ENCODE data around the gene MAP3K3. TPM values are rescaled to one million over a fixed set of nuclear protein-coding genes. Genes with fewer than 3 reads are reported as not detected.

Gene MAP3K3
- 51.0 and 53.0 TPM in 2 replicates for total RNA-seq

DNA sequence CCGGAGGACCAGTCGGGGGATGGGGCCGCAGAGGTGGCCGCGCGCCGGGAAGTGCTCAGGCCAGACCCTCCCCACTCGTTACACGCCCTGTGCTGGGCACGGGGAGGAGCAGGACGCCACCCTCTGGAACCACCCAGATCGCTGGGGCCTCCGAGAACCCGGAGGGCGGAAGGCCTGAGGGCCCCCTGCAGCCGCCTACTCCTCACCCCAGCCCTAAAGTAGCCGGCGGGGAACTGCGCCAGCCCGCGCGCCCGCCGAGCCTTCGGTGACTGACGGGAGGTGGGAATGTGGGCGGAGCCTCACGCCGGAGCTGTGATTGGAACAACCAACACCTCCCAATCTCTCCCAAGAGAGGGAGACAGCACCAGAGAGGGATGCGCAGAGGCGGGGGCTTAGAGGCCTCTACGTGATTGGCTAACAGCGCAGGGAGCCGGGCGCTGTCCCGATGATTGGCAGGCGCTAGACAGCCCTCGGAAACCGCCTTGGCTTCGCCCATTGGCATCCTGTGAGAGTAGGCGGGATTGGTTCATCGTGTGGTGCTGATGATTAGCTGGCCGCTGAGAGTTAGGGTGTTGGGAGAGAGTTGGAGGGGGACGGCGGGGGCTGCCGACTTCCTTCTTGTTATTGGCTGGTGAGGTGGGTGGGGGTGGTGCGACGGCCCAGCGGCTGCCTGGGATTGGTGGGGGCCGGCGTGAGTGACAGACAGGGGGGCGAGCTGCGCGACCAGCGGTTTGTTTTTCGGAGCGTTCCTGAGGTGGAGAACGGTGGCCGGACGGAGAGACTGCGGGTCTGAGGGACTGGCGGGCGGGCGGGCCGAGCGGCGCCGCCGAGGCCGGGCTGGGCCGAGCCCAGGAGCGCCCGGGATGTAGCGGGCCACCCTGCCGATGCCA lies at the start of gene MAP3K3:
Gene MAP3K3, plus strand, starts transcription at position 734 of the 890 bp plus-strand sequence. CDS start 343 bp downstream, outside the sequence.
- Histone ChIP-seq H3K27me3 (ENCODE audit: insufficient read depth, low read length) (no peaks in the 10 kb centered on the region), H3K27ac (ENCODE audit: low read depth, low read length) (peak within 1 kb of the TSS; percentile 66), H3K79me2 (ENCODE audit: insufficient read depth, low read length) (peaks cover 36% of the 10 kb centered on the region), H4K20me1 (ENCODE audit: insufficient read depth, low read length) (peaks cover 21% of the 10 kb centered on the region), H3K4me2 (ENCODE audit: insufficient read depth, low read length) (peak within 1 kb of the TSS; percentile 93), H3K4me3 (ENCODE audit: insufficient read depth, low read length) (peak within 1 kb of the TSS; percentile 84), H3K36me3 (ENCODE audit: insufficient read depth, low read length) (no peaks in the 10 kb centered on the region), H3K4me1 (ENCODE audit: insufficient read depth, low read length) (peaks cover 23% of the 10 kb centered on the region), H3K9me3 (ENCODE audit: low read depth, low read length) (no peaks in the 10 kb centered on the region), H2AFZ (ENCODE audit: low read length) (peak within 1 kb of the TSS; percentile 90)
- peak; percentile 100 for DNase-seq (ENCODE audit: insufficient read length, low spot score, missing footprints)
- TF ChIP-seq, protein P1, sequence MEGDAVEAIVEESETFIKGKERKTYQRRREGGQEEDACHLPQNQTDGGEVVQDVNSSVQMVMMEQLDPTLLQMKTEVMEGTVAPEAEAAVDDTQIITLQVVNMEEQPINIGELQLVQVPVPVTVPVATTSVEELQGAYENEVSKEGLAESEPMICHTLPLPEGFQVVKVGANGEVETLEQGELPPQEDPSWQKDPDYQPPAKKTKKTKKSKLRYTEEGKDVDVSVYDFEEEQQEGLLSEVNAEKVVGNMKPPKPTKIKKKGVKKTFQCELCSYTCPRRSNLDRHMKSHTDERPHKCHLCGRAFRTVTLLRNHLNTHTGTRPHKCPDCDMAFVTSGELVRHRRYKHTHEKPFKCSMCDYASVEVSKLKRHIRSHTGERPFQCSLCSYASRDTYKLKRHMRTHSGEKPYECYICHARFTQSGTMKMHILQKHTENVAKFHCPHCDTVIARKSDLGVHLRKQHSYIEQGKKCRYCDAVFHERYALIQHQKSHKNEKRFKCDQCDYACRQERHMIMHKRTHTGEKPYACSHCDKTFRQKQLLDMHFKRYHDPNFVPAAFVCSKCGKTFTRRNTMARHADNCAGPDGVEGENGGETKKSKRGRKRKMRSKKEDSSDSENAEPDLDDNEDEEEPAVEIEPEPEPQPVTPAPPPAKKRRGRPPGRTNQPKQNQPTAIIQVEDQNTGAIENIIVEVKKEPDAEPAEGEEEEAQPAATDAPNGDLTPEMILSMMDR (IDR thresholded peaks at IDR 0.05; ENCODE audit: extremely low read depth, low read depth, low read length): no peak

DNA sequence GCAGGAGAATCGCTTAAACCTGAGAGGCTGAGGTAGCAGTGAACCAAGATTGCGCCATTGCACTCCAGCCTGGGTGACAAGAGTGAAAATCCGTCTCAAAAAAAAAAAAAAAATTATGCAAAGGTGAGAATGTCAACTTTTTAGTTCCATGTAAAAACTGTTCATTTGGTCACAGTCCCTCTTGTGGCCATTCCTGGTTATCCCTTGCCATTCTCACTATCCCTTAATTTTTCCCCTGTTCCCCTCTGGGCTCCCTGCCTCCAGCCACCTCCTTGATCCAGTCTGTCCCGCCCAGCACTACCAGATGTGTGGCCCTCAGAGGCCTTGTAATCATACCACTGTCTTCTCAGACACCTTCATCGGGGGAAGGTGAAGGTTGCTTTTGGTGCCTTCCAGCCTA lies 48.6 kb upstream of the MAP3K3 start:
- Histone ChIP-seq H3K4me1 (ENCODE audit: insufficient read depth, low read length) (peaks cover 9% of the 10 kb centered on the region), H3K9me3 (ENCODE audit: low read depth, low read length) (no peaks in the 10 kb centered on the region), H3K79me2 (ENCODE audit: insufficient read depth, low read length) (peaks cover 93% of the 10 kb centered on the region), H3K4me3 (ENCODE audit: insufficient read depth, low read length) (no peak overlapping the region), H4K20me1 (ENCODE audit: insufficient read depth, low read length) (peaks cover 67% of the 10 kb centered on the region), H3K27ac (ENCODE audit: low read depth, low read length) (no peak overlapping the region), H3K27me3 (ENCODE audit: insufficient read depth, low read length) (no peaks in the 10 kb centered on the region), H3K36me3 (ENCODE audit: insufficient read depth, low read length) (no peaks in the 10 kb centered on the region), H2AFZ (ENCODE audit: low read length) (no peak overlapping the region), H3K4me2 (ENCODE audit: insufficient read depth, low read length) (no peak overlapping the region)
- no peak for DNase-seq (ENCODE audit: insufficient read length, low spot score, missing footprints)
- TF ChIP-seq, protein P1 (IDR thresholded peaks at IDR 0.05; ENCODE audit: extremely low read depth, low read depth, low read length): peak; percentile 40

DNA sequence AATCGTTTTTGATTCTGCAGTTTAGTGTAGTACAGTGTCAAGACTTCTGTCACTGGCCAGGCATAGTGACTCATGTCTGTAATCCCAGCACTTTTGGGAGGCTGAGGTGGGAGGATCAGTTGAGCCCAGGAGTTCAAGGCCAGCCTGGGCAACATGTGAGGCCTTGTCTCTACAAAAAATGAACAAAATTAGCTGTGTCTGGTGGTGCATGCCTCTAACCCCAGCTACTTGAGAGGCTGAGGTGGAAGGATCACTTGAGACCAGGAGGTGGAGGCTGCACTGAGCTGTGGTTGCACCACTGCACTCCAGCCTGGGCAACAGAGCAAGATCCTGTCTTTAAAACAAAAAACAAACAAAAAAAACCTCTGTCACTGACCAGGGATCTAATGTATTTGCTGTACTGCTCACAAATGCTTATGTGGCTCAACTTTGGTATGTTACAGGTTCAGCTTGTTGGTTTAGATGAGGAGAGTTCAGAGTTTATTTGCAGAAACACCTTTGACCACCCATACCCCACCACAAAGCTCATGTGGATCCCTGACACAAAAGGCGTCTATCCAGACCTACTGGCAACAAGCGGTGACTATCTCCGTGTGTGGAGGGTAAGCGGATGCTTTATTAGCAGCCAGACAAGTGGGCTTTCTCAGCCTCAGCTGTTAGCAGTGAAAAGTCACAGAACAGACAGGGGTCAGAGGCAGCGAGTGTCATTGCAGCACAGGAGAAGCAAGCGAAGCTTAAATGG lies 44.0 kb upstream of the MAP3K3 start:
- Histone ChIP-seq H3K27ac (ENCODE audit: low read depth, low read length) (no peak overlapping the region), H3K79me2 (ENCODE audit: insufficient read depth, low read length) (peaks cover 80% of the 10 kb centered on the region), H3K9me3 (ENCODE audit: low read depth, low read length) (no peaks in the 10 kb centered on the region), H3K4me3 (ENCODE audit: insufficient read depth, low read length) (no peak overlapping the region), H3K4me2 (ENCODE audit: insufficient read depth, low read length) (no peak overlapping the region), H3K27me3 (ENCODE audit: insufficient read depth, low read length) (no peaks in the 10 kb centered on the region), H3K4me1 (ENCODE audit: insufficient read depth, low read length) (no peaks in the 10 kb centered on the region), H4K20me1 (ENCODE audit: insufficient read depth, low read length) (peaks cover 34% of the 10 kb centered on the region), H2AFZ (ENCODE audit: low read length) (no peak overlapping the region), H3K36me3 (ENCODE audit: insufficient read depth, low read length) (peaks cover 26% of the 10 kb centered on the region)
- DNase-seq (ENCODE audit: insufficient read length, low spot score, missing footprints): no peak
- TF ChIP-seq, protein P1 (IDR thresholded peaks at IDR 0.05; ENCODE audit: extremely low read depth, low read depth, low read length): no peak

DNA sequence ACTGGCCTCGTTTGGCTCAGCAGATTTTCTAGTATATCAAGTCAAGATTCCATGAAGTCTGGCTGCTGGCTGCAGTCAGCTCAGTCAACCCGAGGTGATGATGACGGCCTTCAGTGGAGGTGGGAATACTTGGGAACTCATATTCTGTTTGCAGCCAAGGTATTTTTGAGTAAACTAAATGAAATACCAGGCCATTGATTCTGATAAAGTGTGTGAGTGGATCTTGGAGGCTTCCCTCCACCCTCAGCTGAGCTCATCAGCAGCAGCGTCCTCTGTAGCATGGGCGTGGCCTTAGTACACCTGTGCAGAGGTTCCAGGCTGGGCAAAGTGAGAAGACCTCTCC lies 43.5 kb upstream of the MAP3K3 start:
- Histone ChIP-seq H3K36me3 (ENCODE audit: insufficient read depth, low read length) (peaks cover 30% of the 10 kb centered on the region), H3K4me1 (ENCODE audit: insufficient read depth, low read length) (no peaks in the 10 kb centered on the region), H2AFZ (ENCODE audit: low read length) (no peak overlapping the region), H3K27ac (ENCODE audit: low read depth, low read length) (no peak overlapping the region), H3K4me2 (ENCODE audit: insufficient read depth, low read length) (no peak overlapping the region), H3K79me2 (ENCODE audit: insufficient read depth, low read length) (peaks cover 77% of the 10 kb centered on the region), H4K20me1 (ENCODE audit: insufficient read depth, low read length) (peaks cover 37% of the 10 kb centered on the region), H3K9me3 (ENCODE audit: low read depth, low read length) (no peaks in the 10 kb centered on the region), H3K4me3 (ENCODE audit: insufficient read depth, low read length) (no peak overlapping the region), H3K27me3 (ENCODE audit: insufficient read depth, low read length) (no peaks in the 10 kb centered on the region)
- DNase-seq (ENCODE audit: insufficient read length, low spot score, missing footprints): no peak
- TF ChIP-seq, protein P1 (IDR thresholded peaks at IDR 0.05; ENCODE audit: extremely low read depth, low read depth, low read length): no peak
